ENCODE measurements around the gene SP7. TPM values are rescaled to one million over a fixed set of nuclear protein-coding genes. Genes with fewer than 3 reads are reported as not detected.

The SP7 gene
- total RNA-seq, 1 donor from 2014 or later = 0.07 TPM

GRCh38 chr12:53352331-53353256, 16.4 kb upstream of the SP7 start:
- no peak overlapping the region for H3K27ac Mint-ChIP-seq (ENCODE audit: unreplicated experiment)
- no peaks in the 10 kb centered on the region for H3K36me3 Mint-ChIP-seq (ENCODE audit: low read depth)
- peaks cover 6% of the 10 kb centered on the region for H3K4me1 Mint-ChIP-seq
- peak; percentile 93 for TF ChIP-seq CTCF (conservative IDR thresholded peaks at IDR 0.05)
- H3K4me3 Mint-ChIP-seq = peak overlapping the region; percentile 19
- DNase-seq (ENCODE audit: low read depth, low spot score) = peak; percentile 78
- H3K9me3 Mint-ChIP-seq = no peaks in the 10 kb centered on the region
- H3K27me3 Mint-ChIP-seq (ENCODE audit: low read depth) = no peaks in the 10 kb centered on the region

- H3K4me3 Mint-ChIP-seq = peak overlapping the region; percentile 54
- H3K4me1 Mint-ChIP-seq = peaks cover 32% of the 10 kb centered on the region
- H3K27me3 Mint-ChIP-seq (ENCODE audit: low read depth) = peaks cover 3% of the 10 kb centered on the region
- TF ChIP-seq CTCF (conservative IDR thresholded peaks at IDR 0.05) = no peak
- DNase-seq (ENCODE audit: low read depth, low spot score) = no peak
- H3K27ac Mint-ChIP-seq (ENCODE audit: unreplicated experiment) = no peak overlapping the region
- no peaks in the 10 kb centered on the region for H3K36me3 Mint-ChIP-seq (ENCODE audit: low read depth)
- no peaks in the 10 kb centered on the region for H3K9me3 Mint-ChIP-seq
Measured at GRCh38 chr12:53347905-53348304, 11.8 kb upstream of the SP7 start.

- Mint-ChIP-seq H3K4me1 (peaks cover 26% of the 10 kb centered on the region), H3K27ac (ENCODE audit: unreplicated experiment) (peak overlapping the region; percentile 27), H3K36me3 (ENCODE audit: low read depth) (no peaks in the 10 kb centered on the region), H3K4me3 (no peak overlapping the region), H3K27me3 (ENCODE audit: low read depth) (peaks cover 3% of the 10 kb centered on the region), H3K9me3 (no peaks in the 10 kb centered on the region)
- no peak for TF ChIP-seq CTCF (conservative IDR thresholded peaks at IDR 0.05)
- no peak for DNase-seq (ENCODE audit: low read depth, low spot score)
Measured at GRCh38 chr12:53346491-53346890, 10.3 kb upstream of the SP7 start.

- peak overlapping the region; percentile 99 for H3K27ac Mint-ChIP-seq (ENCODE audit: unreplicated experiment)
- peaks cover 5% of the 10 kb centered on the region for H3K27me3 Mint-ChIP-seq (ENCODE audit: low read depth)
- H3K9me3 Mint-ChIP-seq = no peaks in the 10 kb centered on the region
- TF ChIP-seq CTCF (conservative IDR thresholded peaks at IDR 0.05) = no peak
- no peaks in the 10 kb centered on the region for H3K36me3 Mint-ChIP-seq (ENCODE audit: low read depth)
- no peak for DNase-seq (ENCODE audit: low read depth, low spot score)
- peaks cover 26% of the 10 kb centered on the region for H3K4me1 Mint-ChIP-seq
- H3K4me3 Mint-ChIP-seq = peak overlapping the region; percentile 98
Measured at GRCh38 chr12:53345486-53346188, 9.5 kb upstream of the SP7 start.

- Mint-ChIP-seq H3K27me3 (ENCODE audit: low read depth) (peaks cover 9% of the 10 kb centered on the region), H3K4me1 (peaks cover 26% of the 10 kb centered on the region), H3K27ac (ENCODE audit: unreplicated experiment) (peak overlapping the region; percentile 99), H3K36me3 (ENCODE audit: low read depth) (no peaks in the 10 kb centered on the region), H3K9me3 (no peaks in the 10 kb centered on the region), H3K4me3 (peak overlapping the region; percentile 98)
- peak; percentile 70 for DNase-seq (ENCODE audit: low read depth, low spot score)
- peak; percentile 65 for TF ChIP-seq CTCF (conservative IDR thresholded peaks at IDR 0.05)
Measured at GRCh38 chr12:53344824-53345485, 8.8 kb upstream of the SP7 start.
